Stimulated activated CD4-positive, alpha-beta T cell treated with anti-CD3 and anti-CD28 coated beads, Interleukin-15, amount 100 ng/mL, for 48 hours (primary cell): Measurements from ENCODE around the gene ABCC4.
"Not testable (repeated sequence)": the region's sequence is repeated elsewhere in the genome, so short reads cannot be mapped to it uniquely, and the experiment has no call there.

Experiments
- DNase-seq, 2 donors: peaks; one replicate each; pipeline ENCODE4 v3.0.0-alpha.2; 2020; ENCODE audit warnings: low read depth in 2 of 2

ABCC4 gene

DNA sequence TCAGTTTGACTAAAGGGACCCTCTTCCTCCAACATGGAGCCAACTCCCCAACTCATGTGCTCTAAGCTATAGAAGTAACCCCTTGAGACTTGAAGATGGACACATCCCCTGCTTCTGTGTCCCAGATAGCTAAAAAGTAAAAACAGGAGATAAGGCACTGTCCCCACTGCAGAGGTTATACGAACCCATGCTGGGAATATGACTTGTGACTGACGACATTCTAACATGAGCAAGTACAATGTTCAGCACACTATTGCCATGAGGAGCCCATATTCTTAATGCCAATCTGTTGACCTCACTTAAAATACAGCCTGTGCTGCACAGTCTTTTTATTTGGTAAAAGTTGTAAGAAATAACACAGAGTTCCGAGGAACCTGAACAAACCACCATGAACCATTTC, 71.4 kb downstream of the ABCC4 start:
- DNase-seq: no peak

DNA sequence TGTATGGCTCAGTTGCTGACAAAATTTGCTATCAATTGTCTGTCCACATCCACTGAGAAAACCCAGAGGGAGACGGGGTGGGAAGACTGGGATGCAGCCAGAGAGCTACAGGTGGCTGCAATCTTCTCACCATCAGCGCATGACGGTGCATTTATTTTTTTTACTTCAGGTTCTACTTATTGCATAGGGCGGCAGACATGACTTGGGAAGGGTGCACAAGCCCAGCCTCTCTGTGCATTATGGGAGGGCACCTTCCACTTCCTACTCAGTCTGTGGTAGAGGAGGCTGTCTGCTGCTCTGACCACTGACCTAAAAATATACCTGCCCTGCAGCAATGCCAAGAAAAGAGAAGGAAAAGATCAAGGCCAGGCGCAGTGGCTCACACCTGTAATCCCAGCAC, 73.1 kb downstream of the ABCC4 start:
- no peak for DNase-seq

DNA sequence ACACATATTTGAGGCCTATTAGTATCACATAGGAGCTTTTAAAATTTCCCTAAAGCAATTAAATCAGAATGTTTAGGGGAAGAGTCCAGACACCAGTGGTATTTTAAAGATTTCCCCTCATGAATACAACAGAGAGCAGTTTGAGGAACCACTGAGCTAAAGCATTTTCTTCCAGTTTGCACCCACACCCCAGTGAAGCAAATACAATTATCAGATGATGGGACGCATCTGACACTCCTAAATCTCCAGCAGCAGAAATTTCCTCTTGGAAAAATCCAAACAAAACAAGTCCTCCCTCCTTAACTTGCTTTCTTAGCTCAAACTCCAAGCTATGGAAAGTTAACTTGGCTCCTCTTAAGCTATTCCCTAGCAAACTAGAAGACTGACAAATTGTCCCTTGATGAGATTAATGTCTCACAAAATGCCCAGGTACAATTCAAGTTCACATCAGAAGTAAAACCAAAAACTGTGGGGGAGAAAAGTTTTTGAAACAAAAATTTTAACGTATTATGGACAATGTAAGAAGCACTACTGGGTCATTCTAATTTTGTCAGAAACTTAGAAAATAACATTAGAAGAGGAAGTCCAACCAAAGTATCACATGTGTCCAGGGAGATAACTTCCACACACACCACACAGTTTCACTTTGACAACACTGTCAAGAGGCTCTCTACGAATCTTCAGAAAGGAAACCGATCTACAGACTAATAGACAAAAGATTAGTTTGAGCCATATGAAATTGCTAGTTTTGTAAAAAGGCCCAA, 74.1 kb downstream of the ABCC4 start:
- DNase-seq: no peak

DNA sequence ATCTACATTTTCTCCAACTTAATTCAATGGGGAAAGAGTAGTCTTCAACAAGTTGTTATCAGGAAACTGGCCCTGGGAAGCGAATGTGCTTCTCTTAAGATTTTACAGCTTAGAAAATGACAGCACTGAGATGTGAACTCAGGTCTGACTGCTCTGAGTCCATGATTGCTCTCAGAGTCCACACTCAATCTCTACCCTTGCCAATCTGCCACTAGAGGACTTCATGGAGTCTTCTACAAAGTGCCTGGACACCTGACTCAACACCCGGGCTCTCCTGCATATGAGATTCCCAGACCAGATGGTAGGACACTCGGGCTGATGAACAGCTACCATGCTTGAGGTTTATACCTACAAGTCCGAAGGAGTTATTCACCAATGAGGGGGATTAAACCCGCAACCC, 74.8 kb downstream of the ABCC4 start:
- DNase-seq: no peak

DNA sequence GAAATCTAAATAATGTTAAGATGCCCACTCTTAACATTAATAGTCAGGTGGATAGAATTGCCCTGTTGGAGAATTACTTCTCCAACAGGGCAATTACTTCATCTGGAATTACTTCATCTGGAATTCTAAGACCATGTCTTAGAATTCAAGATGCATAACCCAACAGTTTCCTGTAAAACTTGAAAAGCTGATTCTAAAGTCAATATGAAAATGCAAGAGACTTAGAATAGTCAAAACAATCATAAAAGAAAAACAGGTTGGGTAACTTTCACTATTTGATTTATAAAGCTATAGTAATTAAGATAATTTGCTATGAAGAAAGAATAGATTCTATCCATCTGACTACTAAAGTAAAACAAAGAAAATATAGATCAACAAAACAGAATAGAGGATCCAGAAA, 75.2 kb downstream of the ABCC4 start:
- no peak for DNase-seq

DNA sequence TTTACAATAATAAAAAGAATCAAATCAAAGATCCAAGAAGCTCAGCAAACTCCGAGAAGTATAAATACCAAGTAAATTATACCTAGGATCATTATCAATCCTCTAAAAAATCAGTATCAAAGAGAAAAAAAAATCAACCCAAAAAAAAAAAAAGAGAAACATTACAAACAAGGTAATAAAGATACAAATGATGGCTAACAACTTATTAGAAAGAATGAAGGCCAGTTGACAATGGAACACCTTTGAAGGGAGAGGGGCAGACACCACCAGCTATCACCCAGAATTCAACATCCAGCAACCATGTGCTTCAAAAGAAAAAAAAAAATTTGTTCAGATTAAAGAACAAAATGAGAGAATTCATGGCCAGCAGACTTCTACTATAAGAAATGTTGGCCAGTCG, 77.2 kb downstream of the ABCC4 start:
- no peak for DNase-seq

DNA sequence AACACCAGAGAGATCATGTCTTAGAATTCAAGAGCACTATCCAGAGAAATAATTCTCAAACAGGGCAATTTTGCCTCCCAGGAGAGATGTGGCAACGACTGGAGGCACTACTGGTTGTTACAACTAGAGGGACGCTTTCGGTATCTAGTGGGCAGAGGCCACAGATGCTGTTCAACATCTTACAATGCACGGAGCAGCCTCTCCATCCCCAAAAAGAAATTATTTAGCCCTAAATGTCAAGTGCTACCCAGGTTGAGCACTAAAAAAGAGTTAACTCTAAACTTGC, 78.6 kb downstream of the ABCC4 start:
- no peak for DNase-seq

DNA sequence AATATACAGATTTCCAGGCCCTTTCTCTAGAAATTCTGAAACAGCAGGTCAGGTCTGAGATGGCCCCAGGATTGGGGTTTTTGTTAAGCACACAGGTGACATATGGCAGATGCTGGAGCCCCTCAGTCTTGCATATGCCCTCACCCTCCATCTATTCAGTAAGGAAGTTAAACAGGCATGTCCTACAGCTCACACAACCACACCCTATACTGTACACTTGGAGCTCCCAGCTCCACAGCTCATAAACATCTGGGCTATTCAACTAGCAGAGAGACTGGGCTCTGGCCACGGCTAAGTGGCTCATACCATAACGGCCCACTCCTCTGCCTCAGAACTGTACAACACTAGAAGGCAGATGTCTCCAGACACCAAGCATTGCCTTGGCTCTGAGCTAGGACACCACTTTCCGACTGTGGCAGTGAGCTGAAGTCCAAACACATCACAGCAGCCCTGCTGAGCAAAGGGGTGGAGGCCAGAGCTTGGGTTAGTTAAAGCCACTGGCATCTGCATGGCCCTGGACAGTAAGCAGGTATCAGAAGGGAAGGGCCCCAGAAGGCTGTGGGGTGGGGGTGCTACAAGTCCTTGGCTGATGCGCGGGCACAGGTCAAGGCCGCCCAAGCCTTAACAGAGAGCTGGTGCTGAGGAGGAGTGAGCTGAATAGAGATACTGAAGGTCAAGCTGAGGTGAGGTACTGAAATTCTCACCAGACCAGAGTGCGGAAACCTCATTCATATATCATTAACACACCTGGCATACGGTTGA, 79.1 kb downstream of the ABCC4 start:
- no peak for DNase-seq

DNA sequence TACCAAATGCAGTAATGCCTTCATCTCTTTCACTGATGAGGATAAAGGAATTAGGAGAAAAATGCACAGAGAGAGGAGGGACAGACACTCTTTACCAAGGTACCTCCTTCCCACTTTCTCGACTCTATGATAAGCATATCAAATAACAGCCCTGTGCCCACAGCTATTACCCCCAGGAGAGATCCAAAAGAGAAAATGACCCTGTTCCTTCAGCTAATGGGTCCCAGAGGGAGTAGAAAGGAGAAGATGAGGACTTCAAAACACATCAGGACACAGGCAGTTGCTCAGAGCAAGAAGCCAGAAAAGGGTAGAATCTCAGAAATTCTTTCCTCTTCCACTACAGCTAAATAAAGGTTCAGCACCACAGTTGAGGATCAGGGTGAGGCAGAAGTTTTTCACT, 80.6 kb downstream of the ABCC4 start:
- no peak for DNase-seq

DNA sequence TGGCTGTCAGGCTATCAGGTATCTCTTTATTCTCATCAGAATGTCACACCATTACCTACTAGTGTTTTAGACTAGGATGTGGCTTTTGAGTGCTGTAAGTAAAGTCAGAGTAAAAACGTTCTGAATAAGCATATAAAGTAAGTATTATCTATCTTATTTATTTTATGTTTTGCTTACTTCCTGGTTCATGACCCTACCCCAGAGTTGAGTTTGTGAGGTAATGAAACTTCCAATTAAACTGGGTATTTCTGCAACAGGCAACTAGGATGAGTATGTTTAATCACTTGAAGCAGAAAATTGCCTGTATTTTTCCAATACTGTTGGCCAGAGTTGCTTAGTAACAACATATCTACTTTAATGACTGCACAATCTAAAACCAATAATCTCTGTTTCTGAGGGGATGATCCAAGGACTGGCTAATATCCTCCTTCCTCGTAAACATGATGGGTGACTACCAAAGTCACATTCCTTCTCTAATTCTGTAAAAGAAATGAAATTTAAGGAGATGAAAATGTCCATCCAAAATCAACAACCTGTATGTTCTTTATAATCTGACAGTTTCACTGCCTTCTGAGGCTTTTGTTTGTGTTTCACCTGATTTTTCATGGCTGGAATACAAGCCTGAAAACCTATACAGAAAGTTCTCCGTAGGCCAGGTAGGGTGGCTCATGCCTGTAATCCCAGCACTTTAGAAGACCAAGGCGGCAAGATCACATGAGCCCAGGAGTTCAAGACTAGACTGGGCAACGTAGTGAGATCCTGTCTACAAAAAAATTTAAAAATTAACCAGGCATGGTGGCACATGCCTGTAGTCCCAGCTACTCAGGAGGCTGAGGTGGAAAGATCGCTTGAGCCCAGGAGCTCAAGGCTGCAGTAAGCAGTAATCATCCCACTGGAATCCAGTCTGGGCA, 83.1 kb downstream of the ABCC4 start:
- DNase-seq: no peak

DNA sequence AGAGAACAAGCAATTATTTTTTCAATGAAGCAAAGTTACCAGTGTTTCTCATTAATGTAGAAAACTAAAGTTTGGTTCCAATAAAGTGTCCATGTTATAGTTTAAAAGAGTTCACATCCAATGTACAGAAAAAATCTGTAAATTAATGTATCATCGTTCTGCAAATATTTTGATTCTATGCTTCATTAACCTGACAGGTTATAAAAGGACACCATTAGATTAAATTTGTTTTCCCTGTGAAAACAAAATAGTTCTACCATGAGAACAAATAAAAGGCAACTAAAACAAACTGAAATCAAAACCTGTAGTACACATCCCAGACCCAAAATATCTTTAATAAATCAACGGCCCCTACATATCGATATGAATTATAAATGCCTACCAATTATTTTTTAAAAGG, 85.1 kb downstream of the ABCC4 start:
- DNase-seq: no peak

DNA sequence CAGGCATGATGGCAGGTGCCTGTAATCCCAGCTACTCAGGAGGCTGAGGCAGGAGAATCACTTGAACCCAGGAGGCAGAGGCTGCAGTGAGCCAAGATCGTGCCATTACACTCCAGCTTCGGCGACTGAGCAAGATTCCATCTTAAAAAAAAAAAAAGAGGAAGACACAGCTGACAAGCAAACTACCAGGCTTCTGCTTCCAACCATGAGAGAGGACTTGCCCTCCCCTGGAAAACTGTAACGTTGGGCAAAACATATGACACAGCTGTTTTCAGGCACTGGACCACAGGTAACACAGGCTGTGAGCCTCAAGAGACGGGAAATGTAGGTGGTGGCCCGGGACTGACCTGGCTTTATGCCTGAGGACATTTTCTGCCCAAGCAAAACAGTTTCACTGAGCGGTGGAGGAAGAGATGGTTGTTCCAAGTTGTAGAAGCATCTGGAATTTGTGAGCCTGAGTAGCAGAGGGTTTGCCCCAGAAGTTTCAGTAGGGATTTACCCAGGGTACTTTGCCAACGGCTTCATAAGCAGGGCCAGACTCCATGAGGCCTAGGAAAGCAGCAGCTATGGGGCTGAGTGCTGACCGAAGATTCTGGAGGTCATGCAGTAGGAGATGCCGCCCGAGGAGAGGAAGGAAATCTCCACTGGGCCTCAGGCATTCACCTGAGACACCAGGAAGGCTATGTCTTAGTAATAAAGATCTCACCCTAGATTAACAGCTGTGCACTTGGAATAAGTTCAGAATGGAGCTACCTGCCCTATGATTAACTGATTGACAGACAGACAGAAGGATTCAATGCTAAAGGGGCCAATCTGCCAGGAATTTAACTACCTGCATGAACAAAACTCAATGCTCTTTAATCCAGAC, 88.0 kb downstream of the ABCC4 start:
- DNase-seq: no peak

DNA sequence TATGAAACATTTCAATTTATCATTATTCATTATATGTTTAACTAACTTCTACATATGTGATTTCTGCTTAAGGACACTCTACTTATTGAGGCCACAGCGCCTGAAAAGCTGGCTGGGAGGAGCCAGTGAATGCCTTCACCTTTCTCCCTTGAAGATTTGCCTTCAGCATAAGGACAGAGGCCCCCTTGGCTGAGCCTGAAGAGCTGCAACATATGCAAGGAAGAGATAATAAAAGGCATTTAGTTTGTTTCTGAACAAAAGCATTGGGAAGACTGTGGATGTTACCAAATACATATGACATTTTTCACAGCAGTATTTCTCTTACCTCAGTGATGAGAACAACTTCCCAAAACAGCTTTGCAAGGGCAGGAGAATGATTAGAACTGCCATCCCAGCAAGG, 92.1 kb downstream of the ABCC4 start:
- DNase-seq: no peak

DNA sequence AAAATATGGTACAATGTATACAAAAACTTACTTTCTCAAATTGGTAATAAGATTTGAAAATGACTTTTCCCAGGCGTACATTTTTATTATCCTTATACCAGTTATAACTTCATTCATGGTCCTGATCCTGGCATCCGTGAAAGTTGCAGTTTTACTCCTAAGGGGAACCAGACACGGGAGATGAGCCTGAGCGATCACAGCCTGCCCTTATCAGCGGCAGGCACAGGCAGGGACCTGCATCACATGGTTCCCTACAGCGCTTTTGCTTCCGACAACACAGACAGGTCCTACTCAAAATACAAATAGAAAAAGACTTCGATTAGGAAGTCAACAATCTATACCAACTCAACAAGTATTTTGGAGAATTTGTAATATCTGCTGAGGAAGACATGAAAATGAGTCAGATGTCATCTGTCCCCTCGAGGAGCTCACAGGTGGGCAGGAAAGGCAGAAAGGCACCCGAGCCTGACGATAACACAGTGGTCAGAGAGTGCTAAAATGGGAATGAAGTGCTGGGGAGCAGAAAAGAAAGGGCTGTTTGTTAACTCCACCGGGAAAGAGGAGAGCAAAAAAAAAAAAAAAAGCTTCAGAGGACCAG, 93.4 kb downstream of the ABCC4 start:
- DNase-seq: no peak

DNA sequence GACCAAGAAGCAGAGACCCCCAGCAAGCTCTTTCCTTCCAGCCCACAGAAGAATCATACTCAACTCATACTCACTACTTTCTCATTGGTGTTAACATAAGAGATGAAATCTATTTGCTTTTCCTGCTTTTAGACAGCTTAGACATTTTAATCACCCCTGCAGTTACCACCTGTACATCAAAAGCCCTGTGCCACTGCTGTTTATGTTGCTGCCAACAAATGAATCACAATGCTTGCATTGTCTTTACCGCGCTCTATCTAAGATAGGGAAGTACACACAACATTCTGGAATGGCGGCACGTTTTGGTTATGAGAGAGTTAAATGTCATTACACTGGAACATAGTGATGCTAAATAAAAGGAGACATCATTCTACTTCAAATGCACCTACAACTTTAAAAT, 95.1 kb downstream of the ABCC4 start:
- no peak for DNase-seq

DNA sequence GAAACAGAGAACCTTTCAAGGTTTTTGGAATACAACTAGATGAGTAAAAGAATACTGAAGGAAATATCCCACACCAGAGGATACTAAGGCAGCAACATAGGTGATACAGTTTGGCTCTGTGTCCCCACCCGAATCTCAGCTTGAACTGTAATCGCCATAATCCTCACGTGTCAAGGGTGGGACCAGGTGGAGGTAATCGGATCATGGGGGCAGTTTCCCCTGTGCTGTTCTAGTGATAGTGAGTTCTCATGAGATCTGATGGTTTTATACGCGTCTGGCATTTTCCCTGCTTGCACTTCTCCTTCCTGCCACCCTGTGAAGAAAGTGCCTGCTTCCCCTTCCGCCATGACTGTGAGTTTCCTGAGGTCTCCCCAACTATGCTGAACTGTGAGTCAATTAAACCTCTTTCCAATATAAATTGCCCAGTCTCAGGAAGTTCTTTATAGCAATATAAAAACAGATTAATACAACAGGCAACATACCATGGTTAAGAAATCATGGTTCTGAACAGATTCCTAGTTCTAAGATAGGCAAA, 97.0 kb downstream of the ABCC4 start:
- no peak for DNase-seq

DNA sequence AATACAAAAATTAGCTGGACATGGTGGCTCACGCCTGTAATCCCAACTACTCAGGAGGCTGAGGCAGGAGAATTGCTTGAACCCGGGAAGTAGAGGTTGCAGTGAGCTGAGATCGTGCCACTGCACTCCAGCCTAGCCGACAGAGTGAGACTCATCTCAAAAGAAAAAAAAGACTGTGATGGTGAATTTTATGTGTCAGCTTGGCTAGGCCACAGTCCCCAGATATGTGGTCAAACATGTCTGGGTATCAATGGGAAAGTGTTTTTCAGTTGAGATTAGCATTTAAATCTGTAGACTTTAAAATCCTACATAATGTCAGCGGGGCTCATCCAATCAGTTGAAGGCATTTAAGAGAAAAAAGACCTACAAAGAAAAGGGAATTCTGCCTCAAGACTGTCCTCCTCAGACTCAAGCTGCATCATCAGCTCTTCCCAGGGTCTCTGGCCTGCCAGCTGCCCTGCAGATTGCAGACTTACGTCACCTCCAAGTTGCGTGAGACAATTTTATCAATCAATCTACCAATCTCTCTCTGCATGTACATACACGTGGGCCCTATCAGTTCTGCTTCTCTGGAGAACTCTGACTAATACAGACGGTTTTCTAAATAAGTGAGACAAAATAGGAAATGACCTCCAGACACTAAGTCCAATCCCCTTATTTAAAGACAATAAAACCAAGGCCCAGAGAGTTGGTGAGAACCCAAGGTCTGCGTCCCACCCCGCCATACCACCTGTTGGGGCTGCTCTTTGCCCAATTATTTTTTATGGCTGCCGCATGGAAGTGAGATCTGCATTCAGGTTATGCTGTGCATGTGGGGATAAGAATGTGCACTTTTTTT, 99.2 kb downstream of the ABCC4 start:
- no peak for DNase-seq

DNA sequence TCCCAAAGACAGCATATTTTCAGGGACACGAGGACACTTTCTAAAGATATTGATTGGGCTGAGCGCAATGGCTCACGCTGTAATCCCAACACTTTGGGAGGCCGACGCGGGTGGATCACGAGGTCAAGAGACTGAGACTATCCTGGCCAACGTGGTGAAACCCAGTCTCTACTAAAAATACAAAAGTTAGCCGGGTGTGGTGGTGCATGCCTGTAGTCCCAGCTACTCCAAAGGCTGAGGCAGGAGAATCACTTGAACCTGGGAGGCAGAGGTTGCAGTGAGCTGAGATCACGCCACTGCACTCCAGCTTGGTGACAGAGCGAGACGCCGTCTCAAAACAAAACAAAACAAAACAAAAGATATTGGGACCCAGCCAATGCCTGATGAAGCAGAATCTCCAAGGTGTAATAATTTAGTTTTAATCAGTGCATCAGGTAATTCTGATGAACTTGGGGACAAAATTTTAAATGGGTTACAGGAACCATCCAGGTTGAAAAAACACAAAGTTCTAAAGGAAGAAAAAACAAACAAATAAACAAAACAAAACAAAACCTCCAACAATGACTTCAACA, 100.8 kb downstream of the ABCC4 start:
- not testable (repeated sequence) for DNase-seq

DNA sequence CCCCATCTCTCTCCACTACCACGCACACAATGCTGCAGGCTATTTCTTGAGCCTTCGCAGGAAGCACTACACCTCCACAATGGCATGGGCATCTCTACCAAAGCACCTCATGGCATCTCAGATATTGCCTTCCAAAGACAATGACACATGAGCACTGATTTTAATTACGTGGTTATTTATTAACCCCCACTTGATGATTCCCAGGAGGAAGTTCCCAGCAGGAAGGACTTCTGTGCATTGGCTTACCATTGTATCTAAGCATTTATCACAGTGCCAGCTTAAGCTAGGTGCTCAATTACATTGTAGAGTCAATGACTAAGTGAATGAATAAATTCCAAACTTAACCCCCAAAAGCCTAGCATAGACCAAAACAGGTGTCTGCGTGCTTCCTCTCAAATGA, 101.4 kb downstream of the ABCC4 start:
- no peak for DNase-seq

DNA sequence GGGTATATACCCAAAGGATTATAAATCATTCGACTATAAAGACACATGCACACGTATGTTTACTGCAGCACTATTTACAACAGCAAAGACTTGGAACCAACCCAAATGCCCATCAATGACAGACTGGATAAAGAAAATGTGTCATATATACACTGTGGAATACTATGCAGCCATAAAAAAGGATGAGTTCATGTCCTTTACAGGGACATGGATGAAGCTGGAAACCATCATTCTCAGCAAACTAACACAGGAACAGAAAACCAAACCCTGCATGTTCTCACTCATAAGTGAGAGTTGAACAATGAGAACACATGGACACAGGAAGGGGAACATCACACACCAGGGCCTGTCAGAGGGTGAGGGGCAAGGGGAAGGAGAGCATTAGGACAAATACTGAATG, 102.6 kb downstream of the ABCC4 start:
- not testable (repeated sequence) for DNase-seq
